Measurements from ENCODE around the gene MAD2L1.

The MAD2L1 gene

DNA sequence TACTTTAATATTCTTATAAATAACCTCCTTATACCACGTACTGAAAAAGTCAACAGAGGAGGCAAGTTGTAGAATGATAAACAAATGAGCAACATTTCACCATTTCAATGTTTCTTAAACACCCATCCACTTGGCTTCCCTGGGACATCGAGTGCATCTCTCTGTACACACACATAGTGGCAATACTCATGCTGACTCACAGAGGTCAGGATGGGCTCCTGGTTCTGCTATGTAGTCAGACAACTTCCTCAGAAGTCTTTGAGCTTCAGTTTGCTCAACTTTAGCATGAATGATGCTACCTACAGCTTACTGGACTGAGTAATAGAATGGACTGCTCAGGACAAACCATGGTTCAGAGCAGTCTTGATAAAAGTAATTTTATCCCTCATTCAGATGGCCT, 56.9 kb downstream of the MAD2L1 start:
- DNase-seq (ENCODE audit: low read depth), result peak; percentile 40
- TF ChIP-seq, protein P1, sequence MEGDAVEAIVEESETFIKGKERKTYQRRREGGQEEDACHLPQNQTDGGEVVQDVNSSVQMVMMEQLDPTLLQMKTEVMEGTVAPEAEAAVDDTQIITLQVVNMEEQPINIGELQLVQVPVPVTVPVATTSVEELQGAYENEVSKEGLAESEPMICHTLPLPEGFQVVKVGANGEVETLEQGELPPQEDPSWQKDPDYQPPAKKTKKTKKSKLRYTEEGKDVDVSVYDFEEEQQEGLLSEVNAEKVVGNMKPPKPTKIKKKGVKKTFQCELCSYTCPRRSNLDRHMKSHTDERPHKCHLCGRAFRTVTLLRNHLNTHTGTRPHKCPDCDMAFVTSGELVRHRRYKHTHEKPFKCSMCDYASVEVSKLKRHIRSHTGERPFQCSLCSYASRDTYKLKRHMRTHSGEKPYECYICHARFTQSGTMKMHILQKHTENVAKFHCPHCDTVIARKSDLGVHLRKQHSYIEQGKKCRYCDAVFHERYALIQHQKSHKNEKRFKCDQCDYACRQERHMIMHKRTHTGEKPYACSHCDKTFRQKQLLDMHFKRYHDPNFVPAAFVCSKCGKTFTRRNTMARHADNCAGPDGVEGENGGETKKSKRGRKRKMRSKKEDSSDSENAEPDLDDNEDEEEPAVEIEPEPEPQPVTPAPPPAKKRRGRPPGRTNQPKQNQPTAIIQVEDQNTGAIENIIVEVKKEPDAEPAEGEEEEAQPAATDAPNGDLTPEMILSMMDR (IDR thresholded peaks at IDR 0.05; ENCODE audit: control insufficient read depth, insufficient read depth, low read depth, low read length, missing control alignments), result no peak
- no peak overlapping the region for H3K4me3 ChIP-seq (ENCODE audit: control insufficient read depth, low read depth, low read length)

DNA sequence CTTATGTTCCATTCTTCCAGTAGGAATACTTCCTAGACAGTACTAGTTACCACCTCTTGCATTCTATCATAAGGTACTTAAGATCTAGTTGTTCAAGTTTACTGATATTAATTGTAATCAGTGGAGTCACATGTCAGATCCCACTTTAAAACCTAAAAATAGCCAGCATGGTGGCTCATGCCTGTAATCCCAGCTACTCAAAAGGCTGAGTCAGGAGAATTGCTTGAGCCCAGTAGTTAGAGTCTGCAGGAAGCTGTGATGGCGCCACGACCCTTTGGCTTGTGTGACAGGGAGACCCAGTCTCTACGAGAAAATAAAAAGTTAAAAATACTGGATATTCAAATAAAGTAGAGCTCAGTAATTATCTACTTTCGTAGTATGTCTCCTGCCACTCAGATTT, 57.7 kb downstream of the MAD2L1 start:
- TF ChIP-seq, protein P1 (IDR thresholded peaks at IDR 0.05; ENCODE audit: control insufficient read depth, insufficient read depth, low read depth, low read length, missing control alignments), result no peak
- DNase-seq (ENCODE audit: low read depth), result no peak
- no peak overlapping the region for H3K4me3 ChIP-seq (ENCODE audit: control insufficient read depth, low read depth, low read length)

DNA sequence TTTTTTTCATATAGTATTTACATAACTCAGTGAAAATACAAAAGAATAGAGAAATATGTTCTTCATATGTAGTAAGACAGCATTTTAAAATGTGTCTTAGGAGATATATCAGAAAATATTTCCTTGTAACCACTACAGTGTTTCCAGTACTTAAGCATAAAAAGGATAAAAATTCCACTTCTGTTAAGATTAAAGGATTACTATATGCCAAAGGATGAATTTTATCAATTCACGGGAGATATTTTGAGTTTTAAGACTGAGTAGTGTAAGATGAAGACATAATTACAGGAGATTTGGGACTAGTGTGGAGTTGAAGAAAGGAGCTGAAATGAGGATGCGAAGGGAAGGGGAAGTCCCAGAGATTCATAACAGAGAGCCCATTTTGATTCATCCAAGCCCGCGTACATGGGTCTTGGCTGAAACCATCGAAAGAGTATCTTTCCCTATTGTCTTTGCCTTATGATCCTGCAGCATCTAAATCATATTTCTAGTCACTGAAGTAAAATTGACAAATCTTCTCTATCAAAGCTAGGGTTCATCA, 58.7 kb downstream of the MAD2L1 start:
- DNase-seq (ENCODE audit: low read depth), result no peak
- TF ChIP-seq, protein P1 (IDR thresholded peaks at IDR 0.05; ENCODE audit: control insufficient read depth, insufficient read depth, low read depth, low read length, missing control alignments), result no peak
- no peak overlapping the region for H3K4me3 ChIP-seq (ENCODE audit: control insufficient read depth, low read depth, low read length)

DNA sequence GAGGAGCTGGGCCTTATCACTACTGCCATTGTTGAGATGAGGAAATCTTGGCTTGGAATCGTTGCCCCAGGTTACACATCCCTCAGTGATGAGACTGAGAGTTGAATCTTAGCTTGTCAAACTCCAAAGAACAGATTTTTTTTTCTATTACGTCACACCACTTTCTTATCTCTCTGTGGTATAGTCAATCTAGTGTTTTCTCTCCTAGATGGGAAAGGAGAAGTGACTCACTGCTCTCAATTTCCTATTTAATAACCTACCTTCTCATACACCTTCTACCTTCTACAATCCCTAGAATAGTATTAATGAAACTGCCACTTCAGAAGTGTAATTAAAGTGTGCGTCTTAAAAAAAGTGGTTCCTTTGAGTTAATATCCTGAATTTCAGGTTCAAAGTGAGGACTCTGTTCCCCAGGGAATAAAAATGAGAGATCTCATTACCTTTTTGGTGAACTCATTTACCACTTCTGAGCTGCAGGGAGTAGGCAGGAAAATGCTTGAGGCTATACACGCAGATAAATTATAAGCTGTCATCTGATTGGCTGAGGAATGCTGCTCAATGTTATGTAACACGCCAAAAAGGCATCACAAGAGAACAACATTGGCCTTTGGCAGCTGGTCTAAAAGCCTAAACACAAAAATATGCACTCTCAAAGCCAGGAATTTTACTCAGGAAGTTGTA, 59.3 kb downstream of the MAD2L1 start:
- no peak overlapping the region for H3K4me3 ChIP-seq (ENCODE audit: control insufficient read depth, low read depth, low read length)
- TF ChIP-seq, protein P1 (IDR thresholded peaks at IDR 0.05; ENCODE audit: control insufficient read depth, insufficient read depth, low read depth, low read length, missing control alignments), result no peak
- DNase-seq (ENCODE audit: low read depth), result peak; percentile 80
